ENCODE results near the gene UBE3D. TPM values are rescaled to one million over a fixed set of nuclear protein-coding genes. Genes with fewer than 3 reads are reported as not detected.

Gene UBE3D
- total RNA-seq, 4 donors from 2014 or later: 8.9 to 20.5 (median 13.1) TPM

GRCh38 chr6:82870582-82871172, 195.0 kb downstream of the UBE3D start:
- Histone ChIP-seq H3K27ac (no peak overlapping the region), H3K36me3 (no peaks in the 10 kb centered on the region), H3K9me3 (no peaks in the 10 kb centered on the region), H3K27me3 (no peaks in the 10 kb centered on the region), H3K4me3 (no peak overlapping the region), H3K4me1 (no peaks in the 10 kb centered on the region)
- TF ChIP-seq CTCF (IDR thresholded peaks at IDR 0.05) (no peak), POLR2A (IDR thresholded peaks at IDR 0.05) (no peak)
- no peak for DNase-seq
- intact Hi-C loops (cut with DNase I; ENCODE audit: low total_unique reads): no loop called here

GRCh38 chr6:82869493-82869892, 196.1 kb downstream of the UBE3D start:
- TF ChIP-seq POLR2A (IDR thresholded peaks at IDR 0.05): no peak
- TF ChIP-seq CTCF (IDR thresholded peaks at IDR 0.05): no peak
- intact Hi-C loops (cut with DNase I; ENCODE audit: low total_unique reads): no loop called here
- no peaks in the 10 kb centered on the region for H3K27me3 ChIP-seq
- no peaks in the 10 kb centered on the region for H3K9me3 ChIP-seq
- H3K4me1 ChIP-seq: no peaks in the 10 kb centered on the region
- no peak for DNase-seq
- no peak overlapping the region for H3K4me3 ChIP-seq
- H3K27ac ChIP-seq: no peak overlapping the region
- H3K36me3 ChIP-seq: no peaks in the 10 kb centered on the region

- Histone ChIP-seq H3K27me3 (no peaks in the 10 kb centered on the region), H3K36me3 (no peaks in the 10 kb centered on the region), H3K9me3 (no peaks in the 10 kb centered on the region), H3K4me3 (no peak overlapping the region), H3K27ac (no peak overlapping the region), H3K4me1 (no peaks in the 10 kb centered on the region)
- TF ChIP-seq CTCF (IDR thresholded peaks at IDR 0.05) (no peak), POLR2A (IDR thresholded peaks at IDR 0.05) (no peak)
- DNase-seq: no peak
- intact Hi-C loops (cut with DNase I; ENCODE audit: low total_unique reads): no loop called here
Measured at GRCh38 chr6:82867946-82868345, 197.7 kb downstream of the UBE3D start.

GRCh38 chr6:82866446-82866845, 199.2 kb downstream of the UBE3D start:
- no peak overlapping the region for H3K27ac ChIP-seq
- TF ChIP-seq CTCF (IDR thresholded peaks at IDR 0.05) (no peak), POLR2A (IDR thresholded peaks at IDR 0.05) (no peak)
- no peaks in the 10 kb centered on the region for H3K36me3 ChIP-seq
- H3K4me1 ChIP-seq: no peaks in the 10 kb centered on the region
- intact Hi-C loops (cut with DNase I; ENCODE audit: low total_unique reads): no loop called here
- H3K4me3 ChIP-seq: no peak overlapping the region
- H3K9me3 ChIP-seq: no peaks in the 10 kb centered on the region
- H3K27me3 ChIP-seq: no peaks in the 10 kb centered on the region
- DNase-seq: no peak

- DNase-seq: no peak
- no peaks in the 10 kb centered on the region for H3K27me3 ChIP-seq
- no peaks in the 10 kb centered on the region for H3K9me3 ChIP-seq
- no peak overlapping the region for H3K27ac ChIP-seq
- TF ChIP-seq POLR2A (IDR thresholded peaks at IDR 0.05) (no peak), CTCF (IDR thresholded peaks at IDR 0.05) (no peak)
- no peaks in the 10 kb centered on the region for H3K36me3 ChIP-seq
- H3K4me1 ChIP-seq: no peaks in the 10 kb centered on the region
- intact Hi-C loops (cut with DNase I; ENCODE audit: low total_unique reads): no loop called here
- no peak overlapping the region for H3K4me3 ChIP-seq
Measured at GRCh38 chr6:82865461-82865860, 200.2 kb downstream of the UBE3D start.

All from uterus (tissue), 4 donors.